Natural killer cell (primary cell): ENCODE results near the gene GPR146. TPM values are rescaled to one million over a fixed set of nuclear protein-coding genes. Genes with fewer than 3 reads are reported as not detected.

Experiments
- ATAC-seq, 3 donors: fragments of 150-1000 bp in 2 of 3; fragments of 200-7000 bp in 1 of 3; cut with Tn5 transposase; 1 replicate in 1 of 3; 2 replicates in 2 of 3; pipeline ENCODE4 v1.10.0; 2021; ENCODE audit warnings: mild to moderate bottlenecking in 2 of 3, moderate library complexity in 2 of 3
- DNase-seq, 2 donors: peaks; one replicate each; pipeline versions ENCODE4 v3.0.0 to v3.0.0-alpha.2; 2013 to 2021; ENCODE audit warnings: mixed read lengths in 1 of 2
- H3K27ac ChIP-seq: one replicate; pipeline ENCODE4 v1.5.1; 2013; ENCODE audit warnings: mild to moderate bottlenecking, low read length
- H3K27me3 ChIP-seq: one replicate; pipeline ENCODE4 v1.6.1; 2013; ENCODE audit warnings: low read length; ENCODE audit not compliant: control insufficient read depth, insufficient read depth
- H3K36me3 ChIP-seq: one replicate; pipeline ENCODE4 v1.6.1; 2013; ENCODE audit warnings: low read length; ENCODE audit not compliant: control insufficient read depth, insufficient read depth
- H3K4me1 ChIP-seq: one replicate; pipeline ENCODE4 v1.6.1; 2013; ENCODE audit warnings: low read length; ENCODE audit not compliant: control insufficient read depth, insufficient read depth
- H3K4me3 ChIP-seq: one replicate; pipeline ENCODE4 v1.5.1; 2013; ENCODE audit warnings: low read length
- H3K9me3 ChIP-seq: one replicate; pipeline ENCODE4 v1.6.1; 2013; ENCODE audit warnings: low read length; ENCODE audit not compliant: control insufficient read depth, insufficient read depth
- H3K27ac Mint-ChIP-seq, 2 donors: one replicate each; pipeline ENCODE4 v1.8.0; 2022; ENCODE audit warnings: mild to moderate bottlenecking in 2 of 2, mixed read lengths in 2 of 2, moderate library complexity in 1 of 2
- H3K27me3 Mint-ChIP-seq, 2 donors: one replicate each; pipeline ENCODE4 v1.8.0; 2022; ENCODE audit warnings: low read depth in 2 of 2, mixed read lengths in 2 of 2
- H3K36me3 Mint-ChIP-seq: one replicate; pipeline ENCODE4 v1.8.0; 2022; ENCODE audit warnings: mixed read lengths
- H3K4me1 Mint-ChIP-seq, 2 donors: one replicate each; pipeline ENCODE4 v1.8.0; 2022; ENCODE audit warnings: mixed read lengths in 2 of 2
- H3K4me3 Mint-ChIP-seq: one replicate; pipeline ENCODE4 v1.8.0; 2022; ENCODE audit warnings: mild to moderate bottlenecking, moderate library complexity, mixed read lengths
- H3K9me3 Mint-ChIP-seq, 2 donors: one replicate each; pipeline ENCODE4 v1.8.0; 2022; ENCODE audit warnings: mixed read lengths in 2 of 2
- WGBS: methylation state at CpG from one replicate; pipeline ENCODE4 v1.1.7; 2013; ENCODE audit warnings: missing lambda C conversion rate; ENCODE audit not compliant: insufficient coverage; 5-methylcytosine and 5-hydroxymethylcytosine counted together
- intact Hi-C: fragments of 100-400 bp; cut with micrococcal nuclease; formaldehyde crosslinking; loops from one replicate; pipeline ENCODE4 v1.14.2; 2022
- total RNA-seq, 4 donors: library from RNA; stranded (reverse); fragments of 120-200 nt in 1 of 4; gene quantifications; one replicate each; pipeline versions ENCODE4 v1.2.3 to v1.2.4, GENCODE V29; 2013 to 2022
- TF ChIP-seq, protein P1 (sequence below): fragments of 200-600 bp; IDR thresholded peaks from one replicate; pipeline ENCODE4 v1.8.0; 2022; ENCODE audit warnings: antibody characterized with exemption

GPR146 gene
- total RNA-seq, 3 donors from 2014 or later (not counting 1 experiment from before 2014, with no cell fraction given): 2.3 to 4.5 (median 2.5) TPM

GRCh38 chr7:1079546-1079945 lies 35.2 kb downstream of the GPR146 start:
- Histone ChIP-seq H3K36me3 (no peaks in the 10 kb centered on the region), H3K4me3 (no peak overlapping the region), H3K27me3 (no peaks in the 10 kb centered on the region), H3K4me1 (peaks cover 3% of the 10 kb centered on the region), H3K9me3 (no peaks in the 10 kb centered on the region), H3K27ac (no peak overlapping the region)
- no peak for ATAC-seq
- Mint-ChIP-seq H3K4me1 (no peaks in the 10 kb centered on the region), H3K27ac (no peak overlapping the region), H3K4me3 (no peak overlapping the region), H3K9me3 (no peaks in the 10 kb centered on the region), H3K36me3 (no peaks in the 10 kb centered on the region), H3K27me3 (no peaks in the 10 kb centered on the region)
- WGBS: 79% methylated on average over 12 of the region's 12 CpGs
- TF ChIP-seq, protein P1, sequence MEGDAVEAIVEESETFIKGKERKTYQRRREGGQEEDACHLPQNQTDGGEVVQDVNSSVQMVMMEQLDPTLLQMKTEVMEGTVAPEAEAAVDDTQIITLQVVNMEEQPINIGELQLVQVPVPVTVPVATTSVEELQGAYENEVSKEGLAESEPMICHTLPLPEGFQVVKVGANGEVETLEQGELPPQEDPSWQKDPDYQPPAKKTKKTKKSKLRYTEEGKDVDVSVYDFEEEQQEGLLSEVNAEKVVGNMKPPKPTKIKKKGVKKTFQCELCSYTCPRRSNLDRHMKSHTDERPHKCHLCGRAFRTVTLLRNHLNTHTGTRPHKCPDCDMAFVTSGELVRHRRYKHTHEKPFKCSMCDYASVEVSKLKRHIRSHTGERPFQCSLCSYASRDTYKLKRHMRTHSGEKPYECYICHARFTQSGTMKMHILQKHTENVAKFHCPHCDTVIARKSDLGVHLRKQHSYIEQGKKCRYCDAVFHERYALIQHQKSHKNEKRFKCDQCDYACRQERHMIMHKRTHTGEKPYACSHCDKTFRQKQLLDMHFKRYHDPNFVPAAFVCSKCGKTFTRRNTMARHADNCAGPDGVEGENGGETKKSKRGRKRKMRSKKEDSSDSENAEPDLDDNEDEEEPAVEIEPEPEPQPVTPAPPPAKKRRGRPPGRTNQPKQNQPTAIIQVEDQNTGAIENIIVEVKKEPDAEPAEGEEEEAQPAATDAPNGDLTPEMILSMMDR: no peak
- DNase-seq: no peak
- intact Hi-C loops: no loop called here

- DNase-seq (no peak), ATAC-seq (no peak)
- Mint-ChIP-seq H3K4me1 (no peaks in the 10 kb centered on the region), H3K9me3 (no peaks in the 10 kb centered on the region), H3K27me3 (no peaks in the 10 kb centered on the region), H3K4me3 (no peak overlapping the region), H3K27ac (no peak overlapping the region), H3K36me3 (no peaks in the 10 kb centered on the region)
- Histone ChIP-seq H3K27ac (no peak overlapping the region), H3K36me3 (no peaks in the 10 kb centered on the region), H3K4me3 (no peak overlapping the region), H3K27me3 (no peaks in the 10 kb centered on the region), H3K9me3 (no peaks in the 10 kb centered on the region), H3K4me1 (peaks cover 3% of the 10 kb centered on the region)
- intact Hi-C loops: no loop called here
- TF ChIP-seq, protein P1: no peak
- WGBS: 96% methylated on average over 38 of the region's 38 CpGs
These were observed 36.0 kb downstream of the GPR146 start for GRCh38 chr7:1080252-1080920.

- no peaks in the 10 kb centered on the region for H3K27me3 ChIP-seq
- Mint-ChIP-seq H3K9me3 (no peaks in the 10 kb centered on the region), H3K36me3 (no peaks in the 10 kb centered on the region), H3K4me3 (no peak overlapping the region), H3K4me1 (no peaks in the 10 kb centered on the region), H3K27ac (no peak overlapping the region), H3K27me3 (no peaks in the 10 kb centered on the region)
- H3K4me1 ChIP-seq: peaks cover 3% of the 10 kb centered on the region
- no peak overlapping the region for H3K27ac ChIP-seq
- DNase-seq (no peak), ATAC-seq (no peak)
- TF ChIP-seq, protein P1: no peak
- no peaks in the 10 kb centered on the region for H3K9me3 ChIP-seq
- no peak overlapping the region for H3K4me3 ChIP-seq
- WGBS: 98% methylated on average over 16 of the region's 16 CpGs
- no peaks in the 10 kb centered on the region for H3K36me3 ChIP-seq
- intact Hi-C loops: no loop called here
These were observed 36.5 kb downstream of the GPR146 start for GRCh38 chr7:1080921-1081255.

- no peaks in the 10 kb centered on the region for H3K36me3 Mint-ChIP-seq
- TF ChIP-seq, protein P1: no peak
- no peak overlapping the region for H3K27ac ChIP-seq
These were observed 37.0 kb downstream of the GPR146 start for GRCh38 chr7:1081336-1081735.

More at GRCh38 chr7:1081336-1081735, 37.0 kb downstream of the GPR146 start:
- no peak overlapping the region for H3K27ac Mint-ChIP-seq
- DNase-seq (no peak), ATAC-seq (no peak)
- no peaks in the 10 kb centered on the region for H3K27me3 ChIP-seq
- no peaks in the 10 kb centered on the region for H3K9me3 Mint-ChIP-seq
- peaks cover 4% of the 10 kb centered on the region for H3K4me1 ChIP-seq
- 88% methylated on average over 20 of the region's 20 CpGs for WGBS
- no peaks in the 10 kb centered on the region for H3K4me1 Mint-ChIP-seq
- H3K9me3 ChIP-seq: no peaks in the 10 kb centered on the region
- no peaks in the 10 kb centered on the region for H3K36me3 ChIP-seq
- H3K27me3 Mint-ChIP-seq: no peaks in the 10 kb centered on the region
- H3K4me3 Mint-ChIP-seq: no peak overlapping the region
- H3K4me3 ChIP-seq: no peak overlapping the region
- intact Hi-C loops: no loop called here
